B cell (primary cell): ENCODE results near the gene LRP11. TPM values are rescaled to one million over a fixed set of nuclear protein-coding genes. Genes with fewer than 3 reads are reported as not detected.

Experiments
- ATAC-seq: fragments of 200-7000 bp; cut with Tn5 transposase; one replicate; pipeline ENCODE4 v1.10.0; 2021; ENCODE audit warnings: low read depth, mild to moderate bottlenecking, moderate number of reproducible peaks, moderate library complexity
- CTCF ChIA-PET: fragments of 350-600 bp; sonication (Branson Sonifier 250); formaldehyde crosslinking; loops from one replicate; lab custom pipeline; 2021; ENCODE audit warnings: antibody characterized with exemption, inconsistent platforms; lab: Charles Lee
- POLR2A ChIA-PET: fragments of 350-600 bp; sonication (Branson Sonifier 250); formaldehyde crosslinking; loops from one replicate; lab custom pipeline; 2021; ENCODE audit warnings: antibody characterized with exemption; lab: Charles Lee
- DNase-seq: peaks from one replicate; pipeline ENCODE4 v3.0.0; 2013
- H2AFZ ChIP-seq: 2 replicates; pipeline ENCODE4 v1.6.1; 2012; ENCODE audit warnings: mild to moderate bottlenecking, low read depth, low read length; ENCODE audit not compliant: insufficient read depth, poor library complexity, severe bottlenecking
- H3K27ac ChIP-seq, 2 donors: 1 replicate in 1 of 2; 2 replicates in 1 of 2; pipeline ENCODE4 v1.5.1; 2012 to 2013; ENCODE audit warnings: low read length in 2 of 2, mild to moderate bottlenecking in 2 of 2, moderate library complexity in 1 of 2
- H3K27me3 ChIP-seq, 4 experiments: fragments of 200-600 bp in 1 of 4; sonication (generic) in 1 of 4; replicated peaks in 1 of 4; 1 replicate in 2 of 4; 2 replicates in 2 of 4; pipeline versions ENCODE4 v1.6.1 to v1.7.0; 2013 to 2016; ENCODE audit warnings: low read length in 3 of 4, mild to moderate bottlenecking in 2 of 4, mixed read lengths in 1 of 4, moderate library complexity in 1 of 4; ENCODE audit not compliant: insufficient read depth in 4 of 4, control insufficient read depth in 3 of 4; ENCODE audit errors: control extremely low read depth in 1 of 4
- H3K36me3 ChIP-seq, 2 experiments: replicated peaks in 1 of 2; 1 replicate in 1 of 2; 2 replicates in 1 of 2; pipeline versions ENCODE4 v1.6.1 to v1.7.1; 2013; ENCODE audit warnings: low read length in 1 of 2; ENCODE audit not compliant: insufficient read depth in 2 of 2, control insufficient read depth in 1 of 2; ENCODE audit errors: control extremely low read depth in 1 of 2, extremely low read depth in 1 of 2
- H3K4me1 ChIP-seq, 2 donors: fragments of 200-600 bp in 1 of 2; sonication (generic) in 1 of 2; 1 replicate in 1 of 2; 2 replicates in 1 of 2; pipeline versions ENCODE4 v1.5.1 to v1.6.1; 2013 to 2017; ENCODE audit warnings: low read length in 2 of 2; ENCODE audit not compliant: control insufficient read depth in 2 of 2, insufficient read depth in 2 of 2
- H3K4me2 ChIP-seq: replicated peaks from 2 replicates; pipeline ENCODE3; 2012; ENCODE audit warnings: mild to moderate bottlenecking, low read depth, low read length; ENCODE audit not compliant: poor library complexity, severe bottlenecking
- H3K4me3 ChIP-seq, 5 experiments: fragments of 200-600 bp in 1 of 5; sonication (generic) in 1 of 5; 1 replicate in 3 of 5; 2 replicates in 2 of 5; pipeline versions ENCODE4 v1.5.1 to v1.7.0; 2011 to 2016; ENCODE audit warnings: low read length in 4 of 5, mild to moderate bottlenecking in 4 of 5, low read depth in 2 of 5, control low read depth in 1 of 5, moderate library complexity in 1 of 5; ENCODE audit not compliant: insufficient read depth in 1 of 5; ENCODE audit errors: control extremely low read depth in 1 of 5, extremely low read depth in 1 of 5
- H3K79me2 ChIP-seq: fragments of 200-600 bp; sonication (generic); one replicate; pipeline ENCODE4 v1.6.0; 2016; ENCODE audit warnings: low read length; ENCODE audit not compliant: control insufficient read depth, insufficient read depth
- H3K9ac ChIP-seq: fragments of 200-600 bp; sonication (generic); 2 replicates; pipeline ENCODE4 v1.6.1; 2017; ENCODE audit warnings: mild to moderate bottlenecking, low read length, moderate library complexity
- H3K9me3 ChIP-seq, 3 donors: one replicate each; pipeline versions ENCODE4 v1.6.1 to v1.7.1; 2013; ENCODE audit warnings: low read length in 2 of 3; ENCODE audit not compliant: control insufficient read depth in 2 of 3, insufficient read depth in 1 of 3; ENCODE audit errors: control extremely low read depth in 1 of 3
- H4K20me1 ChIP-seq: 2 replicates; pipeline ENCODE4 v1.6.0; 2012; ENCODE audit warnings: mild to moderate bottlenecking, low read length; ENCODE audit not compliant: insufficient read depth, control insufficient read depth, poor library complexity, severe bottlenecking
- H3K27ac Mint-ChIP-seq: one replicate; pipeline ENCODE4 v1.8.0; 2021; ENCODE audit warnings: mixed read lengths
- H3K27me3 Mint-ChIP-seq: one replicate; pipeline ENCODE4 v1.8.0; 2021; ENCODE audit warnings: mixed read lengths
- H3K4me1 Mint-ChIP-seq: one replicate; pipeline ENCODE4 v1.8.0; 2021; ENCODE audit warnings: mixed read lengths
- H3K4me3 Mint-ChIP-seq: one replicate; pipeline ENCODE4 v1.8.0; 2021; ENCODE audit warnings: mixed read lengths
- H3K9me3 Mint-ChIP-seq: one replicate; pipeline ENCODE4 v1.8.0; 2022; ENCODE audit warnings: mixed read lengths; ENCODE audit not compliant: insufficient read depth
- CTCF ChIP-seq: fragments of 200-600 bp; IDR thresholded peaks from one replicate; pipeline ENCODE4 v1.8.0; 2022; ENCODE audit warnings: antibody characterized with exemption, mild to moderate bottlenecking
- EZH2 ChIP-seq: IDR thresholded peaks from 2 replicates; pipeline ENCODE4 v1.6.1; 2012; ENCODE audit warnings: borderline replicate concordance, low read depth, mild to moderate bottlenecking, moderate library complexity, low read length; ENCODE audit not compliant: insufficient read depth, poor library complexity, severe bottlenecking
- WGBS: methylation state at CpG from one replicate; pipeline ENCODE4 v1.1.5; 2013; ENCODE audit warnings: missing lambda C conversion rate; ENCODE audit not compliant: insufficient coverage; 5-methylcytosine and 5-hydroxymethylcytosine counted together
- intact Hi-C: fragments of 100-400 bp; cut with micrococcal nuclease; formaldehyde crosslinking; loops from one replicate; pipeline ENCODE4 v1.10.0; 2022
- polyA plus RNA-seq: library from polyadenylated mRNA; depleted of rRNA; stranded (reverse); fragments of >200 nt; gene quantifications from 2 replicates; pipeline ENCODE4 v1.2.3, GENCODE V29; 2012
- total RNA-seq, 2 donors: library from RNA; stranded (reverse); fragments of 120-200 nt in 1 of 2; gene quantifications; 1 replicate in 1 of 2; 2 replicates in 1 of 2; pipeline versions ENCODE4 v1.2.3 to v1.2.4, GENCODE V29; 2013 to 2022

LRP11 gene
- total and polyA plus RNA-seq, 2 donors (not counting 1 experiment from before 2014, with no cell fraction given), result 0.34 to 1.2 TPM

DNA sequence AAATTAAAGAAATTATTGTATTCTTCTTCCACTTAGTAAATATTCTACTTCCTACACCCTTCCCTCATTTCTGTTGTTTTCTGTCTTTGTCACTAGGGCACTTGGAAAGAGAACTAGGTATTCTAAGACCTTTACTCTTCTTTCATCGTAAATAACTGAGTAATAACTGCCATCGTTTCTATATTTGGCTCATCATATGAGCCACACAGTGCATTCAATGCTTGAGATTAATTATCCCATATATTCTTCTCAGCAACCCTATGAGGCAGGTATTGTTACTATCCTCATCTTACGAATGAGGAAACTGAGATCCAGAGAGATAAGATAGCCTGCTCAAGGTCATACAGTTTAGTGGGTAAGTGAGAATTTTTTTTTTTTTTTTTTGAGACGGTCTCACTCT lies 38.9 kb downstream of the LRP11 start:
- Histone ChIP-seq H3K27me3 (no peaks in the 10 kb centered on the region), H2AFZ (no peak overlapping the region), H3K4me1 (no peaks in the 10 kb centered on the region), H3K9me3 (no peaks in the 10 kb centered on the region), H3K36me3 (no peaks in the 10 kb centered on the region), H4K20me1 (no peaks in the 10 kb centered on the region), H3K4me2 (no peak overlapping the region), H3K4me3 (no peak overlapping the region), H3K27ac (no peak overlapping the region), H3K79me2 (no peaks in the 10 kb centered on the region), H3K9ac (no peak overlapping the region)
- Mint-ChIP-seq H3K9me3 (no peaks in the 10 kb centered on the region), H3K27ac (no peak overlapping the region), H3K4me1 (no peaks in the 10 kb centered on the region), H3K27me3 (peaks cover 22% of the 10 kb centered on the region), H3K4me3 (no peak overlapping the region)
- ATAC-seq (no peak), DNase-seq (no peak)
- intact Hi-C loops, result no loop called here
- ChIA-PET POLR2A (interaction anchor here (0.7 kb wide), 1 partner anchor 1185 kb away, joined by 5 read pairs; no protein-coding TSS in a partner anchor), CTCF (interaction anchor here (1.1 to 4.0 kb wide), 2 partner anchors 11 to 40 kb away, joined by 3 to 25 read pairs; no protein-coding TSS in a partner anchor)
- WGBS, result 79% methylated on average over 2 of the region's 4 CpGs
- TF ChIP-seq CTCF (no peak), EZH2 (no peak)

DNA sequence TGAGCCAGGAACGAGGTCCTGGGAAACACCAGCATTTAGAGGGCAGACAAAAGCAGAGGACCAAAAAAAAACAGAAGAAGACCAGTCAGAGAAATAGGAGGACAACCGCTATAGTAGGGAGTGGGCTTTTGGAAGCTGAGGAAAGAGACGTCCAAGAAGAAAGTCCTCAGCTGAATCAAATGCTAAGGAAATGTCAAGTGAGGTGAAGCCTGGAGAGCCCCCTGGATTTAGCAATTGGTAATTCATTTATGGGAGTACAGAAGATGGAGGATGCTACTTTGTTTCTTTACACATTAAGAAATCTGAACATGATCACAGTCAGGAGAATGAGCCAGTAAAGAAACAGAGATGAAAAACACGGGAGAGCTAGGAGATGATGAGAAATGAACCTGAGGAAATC lies 41.1 kb downstream of the LRP11 start:
- no peak overlapping the region for H3K4me2 ChIP-seq
- H3K27me3 Mint-ChIP-seq, result peaks cover 22% of the 10 kb centered on the region
- H3K4me1 Mint-ChIP-seq, result no peaks in the 10 kb centered on the region
- H3K9me3 Mint-ChIP-seq, result no peaks in the 10 kb centered on the region
- H3K9me3 ChIP-seq, result no peaks in the 10 kb centered on the region
- H3K27me3 ChIP-seq, result no peaks in the 10 kb centered on the region
- H3K79me2 ChIP-seq, result no peaks in the 10 kb centered on the region
- DNase-seq (no peak), ATAC-seq (no peak)
- ChIA-PET CTCF (interaction anchor here (1.4 to 4.0 kb wide), 2 partner anchors 12 to 13 kb away, joined by 3 to 25 read pairs; no protein-coding TSS in a partner anchor), POLR2A (no interaction called here)
- H3K36me3 ChIP-seq, result no peaks in the 10 kb centered on the region
- H2AFZ ChIP-seq, result no peak overlapping the region
- H3K4me3 Mint-ChIP-seq, result no peak overlapping the region
- H3K27ac Mint-ChIP-seq, result no peak overlapping the region
- 98% methylated on average over 4 of the region's 4 CpGs for WGBS
- intact Hi-C loops, result no loop called here
- TF ChIP-seq CTCF, result no peak
- no peak for TF ChIP-seq EZH2
- no peaks in the 10 kb centered on the region for H3K4me1 ChIP-seq
- no peak overlapping the region for H3K27ac ChIP-seq
- no peak overlapping the region for H3K4me3 ChIP-seq
- H3K9ac ChIP-seq, result no peak overlapping the region
- no peaks in the 10 kb centered on the region for H4K20me1 ChIP-seq
